HG03045 (cell line): ENCODE measurements around the gene BBS9.
"Not testable (repeated sequence)": the region's sequence is repeated elsewhere in the genome, so short reads cannot be mapped to it uniquely, and the experiment has no call there.

ENCODE experiments used
- ATAC-seq: cut with Tn5 transposase; IDR thresholded peaks from one replicate; pipeline ENCODE4 v1.9.1; 2021; ENCODE audit warnings: mild to moderate bottlenecking, moderate library complexity; ENCODE audit not compliant: unreplicated experiment

The BBS9 gene

DNA sequence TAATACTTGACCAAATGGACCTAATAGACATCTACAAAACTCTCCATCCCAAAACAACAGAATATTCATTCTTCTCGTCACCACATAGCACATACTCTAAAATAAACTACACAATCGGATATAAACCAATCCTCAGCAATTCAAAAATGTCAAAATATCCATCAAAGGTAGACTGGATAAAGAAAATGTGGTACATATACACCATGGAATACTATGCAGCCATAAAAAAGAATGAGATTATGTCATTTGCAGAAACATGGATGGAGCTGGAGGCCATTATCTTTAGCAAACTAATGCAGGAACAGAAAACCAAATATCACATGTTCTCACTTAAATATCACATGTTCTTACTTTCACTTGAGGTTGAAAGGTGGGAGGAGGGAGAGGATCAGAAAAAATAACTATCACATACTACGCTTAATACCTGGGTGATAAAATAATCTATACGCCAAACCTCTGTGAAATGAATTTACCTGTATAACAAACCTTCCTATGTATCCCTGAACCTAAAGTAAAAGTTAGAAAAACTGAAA lies 142.5 kb downstream of the BBS9 start:
- not testable (repeated sequence) for ATAC-seq

DNA sequence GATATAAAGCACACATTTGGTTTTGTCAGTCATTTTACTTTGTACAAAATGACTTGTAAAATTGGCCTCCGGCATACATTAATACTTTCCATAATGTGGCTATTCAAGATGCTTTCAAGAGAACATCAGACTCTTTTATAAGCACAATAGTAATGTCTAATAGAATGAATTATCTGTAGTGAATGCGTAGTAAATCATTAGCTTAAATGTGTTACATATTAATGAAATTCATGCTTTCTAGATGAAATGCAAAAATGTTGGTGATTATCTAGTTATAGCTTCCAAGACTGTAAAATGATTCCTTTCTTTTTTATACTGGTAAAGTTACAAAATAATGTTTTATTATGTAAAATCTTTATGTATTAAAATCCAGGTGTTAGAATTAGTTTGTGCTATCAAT lies 144.0 kb downstream of the BBS9 start:
- no peak for ATAC-seq

GRCh38 chr7:33276325-33276724 lies 147.0 kb downstream of the BBS9 start:
- ATAC-seq = no peak

- ATAC-seq = no peak
Measured at GRCh38 chr7:33276729-33277128, 147.4 kb downstream of the BBS9 start.

DNA sequence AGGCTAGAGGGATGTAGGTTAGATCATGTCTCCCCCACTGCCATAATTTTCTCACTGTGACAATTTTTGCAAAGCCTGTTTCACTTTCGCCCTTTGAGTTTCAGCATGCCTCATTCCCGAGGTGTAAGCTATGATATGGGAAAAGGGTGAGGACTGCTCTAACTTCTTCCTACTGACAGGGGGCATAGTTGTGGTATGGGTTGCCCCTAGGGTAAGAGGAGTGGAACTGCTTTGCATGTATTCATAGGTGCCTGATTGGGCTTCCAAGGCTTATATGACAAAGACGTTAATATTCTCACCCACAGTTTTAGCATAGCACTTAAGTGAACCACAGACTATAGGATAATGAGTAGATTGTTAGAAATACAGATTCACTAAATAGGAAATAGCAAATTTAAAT lies 148.7 kb downstream of the BBS9 start:
- no peak for ATAC-seq

GRCh38 chr7:33286501-33286900 lies 157.1 kb downstream of the BBS9 start:
- ATAC-seq = no peak

DNA sequence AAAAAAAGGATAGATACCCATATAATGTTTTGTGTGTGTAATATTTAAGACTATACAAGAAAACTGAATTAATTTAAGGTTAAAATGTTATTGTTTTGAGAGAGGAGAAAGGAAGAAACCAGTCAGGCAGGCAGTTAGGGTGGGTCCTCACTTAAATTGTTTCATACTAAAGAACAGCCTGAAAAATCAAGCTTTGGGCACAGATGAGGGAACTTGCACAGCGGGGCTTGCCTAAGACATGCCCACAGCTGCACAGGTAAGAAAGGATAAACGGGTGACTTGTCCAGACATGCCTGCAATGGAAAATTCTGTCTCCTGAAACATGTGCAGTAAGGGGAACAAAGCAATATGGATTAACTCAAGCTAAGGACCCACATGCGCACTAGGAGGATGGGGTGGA lies 158.4 kb downstream of the BBS9 start:
- no peak for ATAC-seq

DNA sequence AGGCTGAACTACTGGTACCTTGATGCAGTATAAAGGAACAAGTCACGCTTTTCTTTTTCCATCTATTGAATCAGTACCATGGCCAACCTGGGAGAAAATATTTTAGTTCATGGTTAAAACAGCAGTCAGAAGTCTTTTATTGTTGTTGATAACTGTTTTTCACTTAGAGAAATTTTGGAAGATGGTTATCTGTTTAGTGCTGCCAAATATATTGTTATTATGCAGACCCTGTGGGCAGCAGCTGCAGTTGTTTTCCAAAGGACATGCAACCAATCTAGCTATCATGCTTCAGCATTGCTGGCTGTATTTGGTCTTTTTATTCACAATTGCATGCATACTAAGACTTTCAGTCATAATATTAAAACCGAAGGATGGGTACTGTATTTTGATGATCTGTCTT lies 169.5 kb downstream of the BBS9 start:
- no peak for ATAC-seq

- no peak for ATAC-seq
Measured at GRCh38 chr7:33299425-33299824, 170.1 kb downstream of the BBS9 start.

- ATAC-seq = no peak
Measured at GRCh38 chr7:33300131-33300530, 170.8 kb downstream of the BBS9 start.

DNA sequence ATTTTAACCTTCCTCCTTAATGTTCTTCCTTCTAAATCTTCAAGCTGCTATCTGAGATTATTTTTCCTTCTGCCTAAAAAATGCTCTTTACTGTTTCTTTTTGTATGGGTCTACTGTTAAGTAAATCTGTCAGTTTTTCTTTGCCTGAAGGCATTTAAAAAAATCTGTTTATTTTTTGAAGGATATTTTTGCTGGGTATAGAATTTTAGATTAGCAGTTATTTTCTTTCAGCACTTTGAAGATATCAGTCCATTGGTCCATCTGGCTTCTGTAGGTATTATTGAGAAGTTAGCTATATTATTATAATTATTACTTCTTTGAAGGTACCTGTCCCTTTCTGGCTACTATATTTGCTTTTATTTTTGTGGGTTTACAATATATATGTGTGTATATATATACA lies 171.4 kb downstream of the BBS9 start:
- no peak for ATAC-seq

DNA sequence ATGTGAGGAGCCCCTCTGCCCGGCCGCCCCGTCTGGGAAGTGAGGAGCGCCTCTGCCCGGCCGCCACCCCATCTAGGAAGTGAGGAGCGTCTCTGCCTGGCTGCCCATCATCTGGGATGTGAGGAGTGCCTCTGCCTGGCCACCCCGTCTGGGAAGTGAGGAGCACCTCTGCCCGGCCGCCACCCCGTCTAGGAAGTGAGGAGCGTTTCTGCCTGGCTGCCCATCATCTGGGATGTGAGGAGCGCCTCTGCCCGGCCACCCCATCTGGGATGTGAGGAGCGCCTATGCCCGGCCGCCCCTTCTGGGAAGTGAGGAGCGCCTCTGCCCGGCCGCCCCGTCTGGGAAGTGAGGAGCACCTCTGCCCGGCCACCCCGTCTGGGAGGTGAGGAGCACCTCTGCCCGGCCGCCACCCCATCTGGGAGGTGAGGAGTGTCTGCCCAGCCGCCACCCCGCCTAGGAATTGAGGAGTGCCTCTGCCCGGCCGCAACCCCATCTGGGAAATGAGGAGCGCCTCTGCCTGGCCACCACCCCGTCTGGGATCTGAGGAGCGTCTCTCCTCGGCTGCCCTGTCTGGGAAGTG lies 174.7 kb downstream of the BBS9 start:
- ATAC-seq = not testable (repeated sequence)

DNA sequence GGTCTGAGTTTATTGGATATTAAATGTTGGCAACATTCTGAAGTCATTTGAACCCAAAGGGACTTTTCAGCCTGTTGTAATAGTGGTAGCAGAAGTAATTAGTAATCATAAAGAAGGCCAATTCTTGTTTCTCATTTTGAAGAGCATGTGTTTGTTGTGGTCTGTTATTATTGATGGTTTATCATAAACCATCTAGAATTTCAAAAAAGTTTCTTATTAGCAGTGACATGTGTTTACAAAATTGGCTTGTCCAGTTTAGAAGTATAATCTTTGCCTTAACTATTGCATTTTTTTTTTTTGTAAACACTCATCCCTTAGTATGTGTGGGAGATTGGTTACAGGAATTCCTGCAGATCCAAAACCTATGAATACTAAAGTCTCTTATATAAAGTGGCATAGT lies 177.8 kb downstream of the BBS9 start:
- ATAC-seq = no peak

DNA sequence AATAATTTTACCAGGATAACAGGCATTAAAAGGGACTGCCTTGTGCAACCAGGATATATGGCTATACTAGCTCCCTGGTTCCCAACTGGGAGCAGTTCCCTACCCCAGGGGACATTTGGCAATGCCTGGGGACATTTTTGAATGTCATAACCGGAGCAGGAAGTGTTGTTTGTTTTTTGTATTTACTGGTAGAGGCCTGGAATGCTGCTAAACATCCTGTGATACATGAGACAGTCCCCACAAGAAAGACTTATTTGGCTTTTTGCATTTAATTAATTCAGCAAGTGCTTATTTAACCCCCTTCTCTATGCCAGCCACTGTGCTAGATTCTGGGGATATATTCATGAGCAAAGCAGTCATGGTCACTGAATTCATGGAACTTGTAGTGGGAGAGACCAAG lies 181.2 kb downstream of the BBS9 start:
- no peak for ATAC-seq

GRCh38 chr7:33325754-33326484 lies 196.6 kb downstream of the BBS9 start:
- no peak for ATAC-seq

DNA sequence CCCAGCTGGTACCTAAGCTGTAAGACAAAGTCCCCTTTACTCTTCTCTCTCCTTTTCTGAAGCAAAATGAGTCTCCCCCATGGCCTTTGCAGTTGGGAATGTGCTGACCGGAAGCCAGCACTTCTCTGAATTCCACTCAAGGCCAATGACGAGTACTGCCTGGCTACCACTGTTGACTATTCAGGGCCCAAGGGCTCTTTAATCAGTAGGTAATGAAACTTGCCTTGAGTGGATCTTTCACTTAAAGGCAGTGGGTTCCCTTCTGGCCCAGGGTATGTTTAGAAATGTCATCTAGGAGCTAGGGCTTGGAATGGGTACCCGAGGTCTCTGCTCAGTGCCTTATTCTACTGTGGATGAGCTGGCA lies 197.1 kb downstream of the BBS9 start:
- ATAC-seq = no peak

GRCh38 chr7:33327427-33327826 lies 198.1 kb downstream of the BBS9 start:
- ATAC-seq = no peak

- ATAC-seq = no peak
Measured at GRCh38 chr7:33334349-33334748, 205.0 kb downstream of the BBS9 start.

DNA sequence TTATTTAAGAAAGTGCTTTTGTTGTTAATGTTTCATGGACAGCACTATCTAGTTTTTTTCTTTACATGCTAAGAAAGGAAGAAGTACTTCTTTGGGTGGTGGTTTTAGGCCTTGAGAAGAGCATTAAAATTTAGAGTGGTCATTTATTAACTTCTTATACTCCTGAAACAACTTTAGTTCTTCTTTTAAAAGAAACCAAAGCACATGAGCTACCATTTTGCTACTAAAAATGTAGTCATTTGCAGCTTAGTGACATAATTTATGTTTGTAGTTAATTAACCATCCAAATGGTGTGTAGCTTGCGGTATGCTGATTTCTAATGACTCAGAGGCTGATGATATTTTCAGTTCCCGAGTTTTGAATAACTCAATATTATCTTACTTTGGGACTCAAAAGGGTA lies 207.5 kb downstream of the BBS9 start:
- no peak for ATAC-seq

- ATAC-seq = no peak
Measured at GRCh38 chr7:33339074-33339790, 209.9 kb downstream of the BBS9 start.

GRCh38 chr7:33346055-33346454 lies 216.7 kb downstream of the BBS9 start:
- no peak for ATAC-seq

- ATAC-seq = no peak
Measured at GRCh38 chr7:33350577-33350976, 221.2 kb downstream of the BBS9 start.
